Suppressor macrophage treated with lipopolysaccharide for 4 hours (primary cell): ENCODE results near the gene TIE1.
A peak's percentile ranks its signal among the peaks of the same experiment; 100 is the strongest.

ENCODE experiments used
- DNase-seq: peaks from one replicate; pipeline ENCODE4 v3.0.0-alpha.2; 2020

The TIE1 gene

GRCh38 chr1:43312663-43313515, 12.1 kb downstream of the TIE1 start:
- DNase-seq: no peak

- DNase-seq: no peak
Observed at GRCh38 chr1:43313771-43314170, 13.0 kb downstream of the TIE1 start.

- no peak for DNase-seq
Observed at GRCh38 chr1:43314233-43314632, 13.5 kb downstream of the TIE1 start.

- DNase-seq: no peak
Observed at GRCh38 chr1:43315481-43315880, 14.7 kb downstream of the TIE1 start.

GRCh38 chr1:43315963-43316737, 15.4 kb downstream of the TIE1 start:
- DNase-seq: no peak

GRCh38 chr1:43316738-43317520, 16.1 kb downstream of the TIE1 start:
- no peak for DNase-seq

GRCh38 chr1:43317817-43318471, 17.2 kb downstream of the TIE1 start:
- no peak for DNase-seq

- DNase-seq: no peak
Observed at GRCh38 chr1:43318831-43319230, 18.0 kb downstream of the TIE1 start.

GRCh38 chr1:43319288-43319687, 18.5 kb downstream of the TIE1 start:
- DNase-seq: no peak

- DNase-seq: no peak
Observed at GRCh38 chr1:43319766-43320165, 19.0 kb downstream of the TIE1 start.

GRCh38 chr1:43321331-43321891, 20.6 kb downstream of the TIE1 start:
- DNase-seq: no peak

- no peak for DNase-seq
Observed at GRCh38 chr1:43322506-43322905, 21.7 kb downstream of the TIE1 start.

GRCh38 chr1:43324810-43325209, 24.0 kb downstream of the TIE1 start:
- no peak for DNase-seq

GRCh38 chr1:43325381-43325780, 24.6 kb downstream of the TIE1 start:
- no peak for DNase-seq

GRCh38 chr1:43327549-43328292, 26.9 kb downstream of the TIE1 start:
- no peak for DNase-seq

- DNase-seq: peak; percentile 89
Observed at GRCh38 chr1:43329995-43330751, 29.4 kb downstream of the TIE1 start.

GRCh38 chr1:43331688-43332087, 30.9 kb downstream of the TIE1 start:
- no peak for DNase-seq

GRCh38 chr1:43334453-43335205, 33.8 kb downstream of the TIE1 start:
- DNase-seq: no peak

GRCh38 chr1:43337588-43337987, 36.8 kb downstream of the TIE1 start, which contains the start of gene MPL:
Gene MPL (plus strand): TSS chr1:43337818. CDS start chr1:43337849, 31 bp downstream.
- no peak for DNase-seq

- DNase-seq: no peak
Observed at GRCh38 chr1:43338001-43338400, 37.2 kb downstream of the TIE1 start.
